GM12873 (cell line): ENCODE results near the gene COA6.

Experiments
- CTCF ChIP-seq: IDR thresholded peaks from 2 replicates; pipeline ENCODE4 v1.5.1; 2012; ENCODE audit warnings: low read depth, mild to moderate bottlenecking, moderate library complexity, low read length, control low read depth; ENCODE audit not compliant: insufficient read depth; ENCODE audit errors: missing control alignments

The COA6 gene

GRCh38 chr1:234405676-234406075 lies 32.4 kb downstream of the COA6 start:
- no peak for TF ChIP-seq CTCF

GRCh38 chr1:234406871-234407270 lies 33.6 kb downstream of the COA6 start:
- TF ChIP-seq CTCF: no peak

GRCh38 chr1:234408757-234409156 lies 35.5 kb downstream of the COA6 start:
- TF ChIP-seq CTCF: no peak

- no peak for TF ChIP-seq CTCF
These were observed 36.1 kb downstream of the COA6 start for GRCh38 chr1:234409328-234409727.

- no peak for TF ChIP-seq CTCF
These were observed 39.6 kb downstream of the COA6 start for GRCh38 chr1:234412830-234413229.

GRCh38 chr1:234413485-234413884 lies 40.2 kb downstream of the COA6 start:
- no peak for TF ChIP-seq CTCF

GRCh38 chr1:234413990-234414389 lies 40.7 kb downstream of the COA6 start:
- no peak for TF ChIP-seq CTCF

- no peak for TF ChIP-seq CTCF
These were observed 54.8 kb downstream of the COA6 start for GRCh38 chr1:234427950-234428646.
